ENCODE data around the gene SUV39H2. TPM values are rescaled to one million over a fixed set of nuclear protein-coding genes. Genes with fewer than 3 reads are reported as not detected.

SUV39H2 gene
- total RNA-seq, 2 donors from 2014 or later, result 35.4 to 37.6 TPM

GRCh38 chr10:14904316-14904732, 25.7 kb downstream of the SUV39H2 start:
- peak; percentile 77 for TF ChIP-seq CTCF (conservative IDR thresholded peaks at IDR 0.05)
- no peaks in the 10 kb centered on the region for H3K27me3 Mint-ChIP-seq (ENCODE audit: insufficient read depth)
- H3K36me3 Mint-ChIP-seq (ENCODE audit: low read depth), result peaks cover 82% of the 10 kb centered on the region
- no peak overlapping the region for H3K27ac Mint-ChIP-seq
- H3K4me3 ChIP-seq (ENCODE audit: low read length), result no peak overlapping the region
- 78 to 80% methylated on average over 1 of the region's 1 CpG for WGBS, 2 experiments (ENCODE audit: insufficient coverage in 1 of 2, insufficient read length in 1 of 2)
- H3K9me3 Mint-ChIP-seq, result peaks cover 14% of the 10 kb centered on the region
- no peak overlapping the region for H3K4me3 Mint-ChIP-seq
- no peaks in the 10 kb centered on the region for H3K27me3 ChIP-seq (ENCODE audit: control insufficient read depth, insufficient read depth, low read length, poor library complexity, severe bottlenecking)
- H3K36me3 ChIP-seq (ENCODE audit: control insufficient read depth, insufficient read depth, low read length), result peaks cover 95% of the 10 kb centered on the region
- H3K9ac ChIP-seq (ENCODE audit: extremely low read depth, low read length, poor library complexity, severe bottlenecking), result no peak overlapping the region
- H3K4me1 Mint-ChIP-seq, result no peaks in the 10 kb centered on the region
- H3K9me3 ChIP-seq (ENCODE audit: control insufficient read depth, low read length), result peaks cover 29% of the 10 kb centered on the region
- no peak overlapping the region for H3K27ac ChIP-seq (ENCODE audit: low read depth, low read length)
- no peaks in the 10 kb centered on the region for H3K4me1 ChIP-seq (ENCODE audit: control insufficient read depth, insufficient read depth, low read length)
- DNase-seq, result no peak

- WGBS, 2 experiments (ENCODE audit: insufficient coverage in 1 of 2, insufficient read length in 1 of 2), result 97 to 100% methylated on average over 2 of the region's 2 CpGs
- H3K36me3 Mint-ChIP-seq (ENCODE audit: low read depth), result peaks cover 81% of the 10 kb centered on the region
These were observed 26.2 kb downstream of the SUV39H2 start for GRCh38 chr10:14904864-14905263.

GRCh38 chr10:14905890-14906289, 27.2 kb downstream of the SUV39H2 start:
- H3K4me1 Mint-ChIP-seq, result no peaks in the 10 kb centered on the region
- no peak overlapping the region for H3K27ac Mint-ChIP-seq
- no peak for DNase-seq
- H3K9me3 Mint-ChIP-seq, result peaks cover 14% of the 10 kb centered on the region
- H3K27ac ChIP-seq (ENCODE audit: low read depth, low read length), result no peak overlapping the region
- no peaks in the 10 kb centered on the region for H3K27me3 Mint-ChIP-seq (ENCODE audit: insufficient read depth)
- H3K4me3 ChIP-seq (ENCODE audit: low read length), result no peak overlapping the region
- H3K36me3 Mint-ChIP-seq (ENCODE audit: low read depth), result peaks cover 82% of the 10 kb centered on the region
- H3K9me3 ChIP-seq (ENCODE audit: control insufficient read depth, low read length), result peaks cover 29% of the 10 kb centered on the region
- WGBS, 2 experiments (ENCODE audit: insufficient coverage in 1 of 2, insufficient read length in 1 of 2), result 86 to 92% methylated on average over 2 of the region's 2 CpGs
- TF ChIP-seq CTCF (conservative IDR thresholded peaks at IDR 0.05), result no peak
- no peak overlapping the region for H3K9ac ChIP-seq (ENCODE audit: extremely low read depth, low read length, poor library complexity, severe bottlenecking)
- no peak overlapping the region for H3K4me3 Mint-ChIP-seq
- H3K27me3 ChIP-seq (ENCODE audit: control insufficient read depth, insufficient read depth, low read length, poor library complexity, severe bottlenecking), result no peaks in the 10 kb centered on the region
- H3K36me3 ChIP-seq (ENCODE audit: control insufficient read depth, insufficient read depth, low read length), result peaks cover 93% of the 10 kb centered on the region
- no peaks in the 10 kb centered on the region for H3K4me1 ChIP-seq (ENCODE audit: control insufficient read depth, insufficient read depth, low read length)

More at GRCh38 chr10:14904864-14905263, 26.2 kb downstream of the SUV39H2 start:
- Histone ChIP-seq H3K27ac (ENCODE audit: low read depth, low read length) (no peak overlapping the region), H3K4me3 (ENCODE audit: low read length) (no peak overlapping the region), H3K4me1 (ENCODE audit: control insufficient read depth, insufficient read depth, low read length) (no peaks in the 10 kb centered on the region), H3K9ac (ENCODE audit: extremely low read depth, low read length, poor library complexity, severe bottlenecking) (no peak overlapping the region), H3K9me3 (ENCODE audit: control insufficient read depth, low read length) (peaks cover 29% of the 10 kb centered on the region), H3K36me3 (ENCODE audit: control insufficient read depth, insufficient read depth, low read length) (peaks cover 93% of the 10 kb centered on the region), H3K27me3 (ENCODE audit: control insufficient read depth, insufficient read depth, low read length, poor library complexity, severe bottlenecking) (no peaks in the 10 kb centered on the region)
- Mint-ChIP-seq H3K27me3 (ENCODE audit: insufficient read depth) (no peaks in the 10 kb centered on the region), H3K27ac (no peak overlapping the region), H3K9me3 (peaks cover 14% of the 10 kb centered on the region), H3K4me3 (no peak overlapping the region), H3K4me1 (no peaks in the 10 kb centered on the region)
- TF ChIP-seq CTCF (conservative IDR thresholded peaks at IDR 0.05), result no peak
- no peak for DNase-seq

Data from endodermal cell (in vitro differentiated cells).